Measurements from ENCODE around the gene CCL14. TPM values are rescaled to one million over a fixed set of nuclear protein-coding genes. Genes with fewer than 3 reads are reported as not detected.

CCL14 gene
- total RNA-seq, 1 experiment from 2014 or later: not detected

DNA sequence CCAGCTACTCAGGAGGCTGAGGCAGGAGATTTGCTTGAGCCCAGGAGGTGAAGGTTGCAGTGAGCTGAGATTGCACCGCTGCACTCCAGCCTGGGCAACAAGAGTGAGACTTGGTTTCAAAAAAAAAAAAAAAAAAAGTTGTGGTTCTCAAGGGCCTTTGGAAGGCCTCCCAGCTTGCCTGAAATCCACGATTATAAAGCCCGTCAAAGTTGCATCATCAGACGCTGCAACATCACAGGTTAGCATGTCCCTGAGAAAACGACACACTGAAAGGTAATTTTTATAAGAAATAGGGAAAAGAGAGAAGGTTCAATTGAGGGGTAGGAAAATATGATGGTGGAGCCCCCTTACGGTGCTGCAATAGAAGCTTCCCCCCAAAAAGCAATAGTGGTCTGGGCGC is 38.4 kb downstream of the CCL14 start:
- no peaks in the 10 kb centered on the region for H3K36me3 Mint-ChIP-seq
- no peaks in the 10 kb centered on the region; the same call in 1 of the 2 replicates for H3K4me1 Mint-ChIP-seq
- no peaks in the 10 kb centered on the region for H3K9me3 Mint-ChIP-seq
- ChIA-PET POLR2A (interaction anchor here (0.6 kb wide), 1 partner anchor 9 kb away, joined by 4 read pairs; no protein-coding TSS in a partner anchor), CTCF (interaction anchor here (0.6 to 2.9 kb wide), 9 partner anchors 9 to 201 kb away, joined by 3 to 12 read pairs (median 4); partner anchors contain the start of gene RDM1)
- H3K27ac Mint-ChIP-seq: no peak overlapping the region
- no peaks in the 10 kb centered on the region; the same call in 1 of the 2 replicates for H3K27me3 Mint-ChIP-seq (ENCODE audit: low read depth)
- TF ChIP-seq OVOL2 (CRISPR knock-in tag; IDR thresholded peaks at IDR 0.05; ENCODE audit: borderline replicate concordance): no peak
- TF ChIP-seq, protein P1, sequence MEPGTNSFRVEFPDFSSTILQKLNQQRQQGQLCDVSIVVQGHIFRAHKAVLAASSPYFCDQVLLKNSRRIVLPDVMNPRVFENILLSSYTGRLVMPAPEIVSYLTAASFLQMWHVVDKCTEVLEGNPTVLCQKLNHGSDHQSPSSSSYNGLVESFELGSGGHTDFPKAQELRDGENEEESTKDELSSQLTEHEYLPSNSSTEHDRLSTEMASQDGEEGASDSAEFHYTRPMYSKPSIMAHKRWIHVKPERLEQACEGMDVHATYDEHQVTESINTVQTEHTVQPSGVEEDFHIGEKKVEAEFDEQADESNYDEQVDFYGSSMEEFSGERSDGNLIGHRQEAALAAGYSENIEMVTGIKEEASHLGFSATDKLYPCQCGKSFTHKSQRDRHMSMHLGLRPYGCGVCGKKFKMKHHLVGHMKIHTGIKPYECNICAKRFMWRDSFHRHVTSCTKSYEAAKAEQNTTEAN (CRISPR knock-in tag; IDR thresholded peaks at IDR 0.05): no peak
- TF ChIP-seq ZBTB21 (CRISPR knock-in tag; IDR thresholded peaks at IDR 0.05; ENCODE audit: borderline replicate concordance): no peak
- TF ChIP-seq ZNF396 (CRISPR knock-in tag; IDR thresholded peaks at IDR 0.05; ENCODE audit: borderline replicate concordance): no peak
- no peak for TF ChIP-seq ZNF232 (CRISPR knock-in tag; IDR thresholded peaks at IDR 0.05)
- TF ChIP-seq, protein P2, sequence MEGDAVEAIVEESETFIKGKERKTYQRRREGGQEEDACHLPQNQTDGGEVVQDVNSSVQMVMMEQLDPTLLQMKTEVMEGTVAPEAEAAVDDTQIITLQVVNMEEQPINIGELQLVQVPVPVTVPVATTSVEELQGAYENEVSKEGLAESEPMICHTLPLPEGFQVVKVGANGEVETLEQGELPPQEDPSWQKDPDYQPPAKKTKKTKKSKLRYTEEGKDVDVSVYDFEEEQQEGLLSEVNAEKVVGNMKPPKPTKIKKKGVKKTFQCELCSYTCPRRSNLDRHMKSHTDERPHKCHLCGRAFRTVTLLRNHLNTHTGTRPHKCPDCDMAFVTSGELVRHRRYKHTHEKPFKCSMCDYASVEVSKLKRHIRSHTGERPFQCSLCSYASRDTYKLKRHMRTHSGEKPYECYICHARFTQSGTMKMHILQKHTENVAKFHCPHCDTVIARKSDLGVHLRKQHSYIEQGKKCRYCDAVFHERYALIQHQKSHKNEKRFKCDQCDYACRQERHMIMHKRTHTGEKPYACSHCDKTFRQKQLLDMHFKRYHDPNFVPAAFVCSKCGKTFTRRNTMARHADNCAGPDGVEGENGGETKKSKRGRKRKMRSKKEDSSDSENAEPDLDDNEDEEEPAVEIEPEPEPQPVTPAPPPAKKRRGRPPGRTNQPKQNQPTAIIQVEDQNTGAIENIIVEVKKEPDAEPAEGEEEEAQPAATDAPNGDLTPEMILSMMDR (IDR thresholded peaks at IDR 0.05): no peak
- no peak for TF ChIP-seq NFATC4 (CRISPR knock-in tag; IDR thresholded peaks at IDR 0.05)
- no peak for TF ChIP-seq MXD4 (CRISPR knock-in tag; IDR thresholded peaks at IDR 0.05; ENCODE audit: borderline replicate concordance)
- no peak overlapping the region for H3K4me3 Mint-ChIP-seq
- ATAC-seq (no peak), DNase-seq (ENCODE audit: low spot score) (no peak)

DNA sequence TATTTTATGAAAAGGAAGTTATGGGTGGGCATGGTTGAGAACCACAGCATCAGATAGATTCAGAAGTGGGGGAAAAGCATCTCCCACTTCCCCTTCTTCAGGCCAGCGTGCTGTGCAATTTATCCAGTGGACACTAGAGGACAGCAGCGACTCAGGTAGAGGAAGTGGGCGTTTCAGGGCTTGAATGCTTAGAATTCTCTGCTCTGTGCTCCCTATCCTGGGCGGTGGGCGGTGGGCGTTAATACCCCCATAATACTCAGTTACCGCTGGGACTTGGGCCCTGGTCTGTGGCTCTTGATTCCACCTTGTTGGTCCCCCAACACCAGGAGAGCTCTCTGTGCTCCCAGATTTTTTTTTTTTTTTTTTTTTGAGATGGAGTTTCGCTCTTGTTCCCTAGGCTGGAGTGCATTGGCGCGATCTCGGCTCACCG is 39.4 kb downstream of the CCL14 start:
- ChIA-PET POLR2A (no interaction called here), CTCF (interaction anchor here (0.7 to 2.9 kb wide), 5 partner anchors 14 to 202 kb away, joined by 4 to 12 read pairs (median 7); partner anchors contain the start of gene RDM1)

DNA sequence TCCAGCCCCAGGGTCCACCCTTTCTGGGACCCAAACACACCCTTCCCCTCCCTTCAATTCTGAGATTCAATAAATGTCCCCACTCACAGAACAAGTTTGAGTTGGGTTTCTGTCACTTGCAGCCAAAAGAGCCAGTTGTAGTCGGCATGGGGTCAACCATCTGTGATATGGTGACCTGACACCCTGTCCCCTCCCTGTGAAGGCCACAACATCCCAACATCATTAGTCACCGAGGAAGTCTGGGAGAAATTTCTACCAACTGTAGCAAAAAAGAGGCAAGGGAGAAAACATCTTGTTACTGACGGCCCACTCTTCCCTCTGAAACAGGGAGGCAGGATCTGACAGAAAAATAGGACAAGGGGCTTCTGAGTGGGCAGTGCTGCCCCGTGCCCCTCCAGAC is 42.4 kb downstream of the CCL14 start:
- no peak for ATAC-seq
- H3K27me3 Mint-ChIP-seq (ENCODE audit: low read depth): no peaks in the 10 kb centered on the region; the same call in 1 of the 2 replicates
- no peak overlapping the region for H3K27ac Mint-ChIP-seq
- no peaks in the 10 kb centered on the region for H3K36me3 Mint-ChIP-seq
- TF ChIP-seq, protein P3, sequence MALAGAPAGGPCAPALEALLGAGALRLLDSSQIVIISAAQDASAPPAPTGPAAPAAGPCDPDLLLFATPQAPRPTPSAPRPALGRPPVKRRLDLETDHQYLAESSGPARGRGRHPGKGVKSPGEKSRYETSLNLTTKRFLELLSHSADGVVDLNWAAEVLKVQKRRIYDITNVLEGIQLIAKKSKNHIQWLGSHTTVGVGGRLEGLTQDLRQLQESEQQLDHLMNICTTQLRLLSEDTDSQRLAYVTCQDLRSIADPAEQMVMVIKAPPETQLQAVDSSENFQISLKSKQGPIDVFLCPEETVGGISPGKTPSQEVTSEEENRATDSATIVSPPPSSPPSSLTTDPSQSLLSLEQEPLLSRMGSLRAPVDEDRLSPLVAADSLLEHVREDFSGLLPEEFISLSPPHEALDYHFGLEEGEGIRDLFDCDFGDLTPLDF (CRISPR knock-in tag; IDR thresholded peaks at IDR 0.05): no peak
- no peak for TF ChIP-seq NFYB (CRISPR knock-in tag; conservative IDR thresholded peaks at IDR 0.05; ENCODE audit: low read depth)
- TF ChIP-seq TP53 (CRISPR knock-in tag; IDR thresholded peaks at IDR 0.05): no peak
- no peak for TF ChIP-seq ZNF423 (CRISPR knock-in tag; IDR thresholded peaks at IDR 0.05)
- TF ChIP-seq NFATC4 (CRISPR knock-in tag; IDR thresholded peaks at IDR 0.05): no peak
- TF ChIP-seq, protein P4, sequence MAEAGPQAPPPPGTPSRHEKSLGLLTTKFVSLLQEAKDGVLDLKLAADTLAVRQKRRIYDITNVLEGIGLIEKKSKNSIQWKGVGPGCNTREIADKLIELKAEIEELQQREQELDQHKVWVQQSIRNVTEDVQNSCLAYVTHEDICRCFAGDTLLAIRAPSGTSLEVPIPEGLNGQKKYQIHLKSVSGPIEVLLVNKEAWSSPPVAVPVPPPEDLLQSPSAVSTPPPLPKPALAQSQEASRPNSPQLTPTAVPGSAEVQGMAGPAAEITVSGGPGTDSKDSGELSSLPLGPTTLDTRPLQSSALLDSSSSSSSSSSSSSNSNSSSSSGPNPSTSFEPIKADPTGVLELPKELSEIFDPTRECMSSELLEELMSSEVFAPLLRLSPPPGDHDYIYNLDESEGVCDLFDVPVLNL (CRISPR knock-in tag; IDR thresholded peaks at IDR 0.05; ENCODE audit: borderline replicate concordance, low read depth): no peak
- H3K4me1 Mint-ChIP-seq: no peaks in the 10 kb centered on the region
- POLR2A ChIA-PET: no interaction called here
- H3K9me3 Mint-ChIP-seq: no peaks in the 10 kb centered on the region; the same call in 1 of the 2 replicates
- CTCF ChIA-PET: no interaction called here
- no peak overlapping the region for H3K4me3 Mint-ChIP-seq
- no peak for DNase-seq (ENCODE audit: low spot score)

More for the DNA sequence above, 39.4 kb downstream of the CCL14 start:
- H3K4me3 Mint-ChIP-seq: no peak overlapping the region
- H3K27ac Mint-ChIP-seq: no peak overlapping the region
- H3K27me3 Mint-ChIP-seq (ENCODE audit: low read depth): no peaks in the 10 kb centered on the region; the same call in 1 of the 2 replicates
- no peaks in the 10 kb centered on the region for H3K36me3 Mint-ChIP-seq
- no peak for TF ChIP-seq SOX15 (CRISPR knock-in tag; IDR thresholded peaks at IDR 0.05)
- no peak for TF ChIP-seq RORB (CRISPR knock-in tag; IDR thresholded peaks at IDR 0.05)
- no peak for TF ChIP-seq ZNF671 (CRISPR knock-in tag; IDR thresholded peaks at IDR 0.05)
- no peak for TF ChIP-seq FOXP1 (CRISPR knock-in tag; IDR thresholded peaks at IDR 0.05; ENCODE audit: borderline replicate concordance)
- TF ChIP-seq, protein P2 (IDR thresholded peaks at IDR 0.05): peak; percentile 64
- H3K9me3 Mint-ChIP-seq: no peaks in the 10 kb centered on the region
- no peaks in the 10 kb centered on the region for H3K4me1 Mint-ChIP-seq
- ATAC-seq (peak; percentile 97), DNase-seq (ENCODE audit: low spot score) (peak; percentile 74)
